Tibial artery (tissue), 4 donors: Measurements from ENCODE around the gene SBNO2.

Experiments
- DNase-seq, 2 donors: peaks; one replicate each; pipeline ENCODE4 v3.0.0-alpha.2; 2019
- H3K27ac ChIP-seq, 2 donors: fragments of 200-600 bp; sonication (generic) in 1 of 2; 1 replicate in 1 of 2; 2 replicates in 1 of 2; pipeline ENCODE4 v1.5.1; 2018 to 2019; ENCODE audit warnings: mild to moderate bottlenecking in 1 of 2
- H3K27me3 ChIP-seq, 2 donors: fragments of 200-600 bp; sonication (generic) in 1 of 2; one replicate each; pipeline versions ENCODE4 v1.5.1 to v1.6.0; 2016 to 2019
- H3K36me3 ChIP-seq, 3 donors: fragments of 200-600 bp; sonication (generic) in 2 of 3; one replicate each; pipeline ENCODE4 v1.5.1; 2016 to 2019; ENCODE audit warnings: mild to moderate bottlenecking in 2 of 3
- H3K4me1 ChIP-seq, 4 donors: fragments of 200-600 bp; sonication (generic) in 2 of 4; 1 replicate in 3 of 4; 2 replicates in 1 of 4; pipeline ENCODE4 v1.5.1; 2016 to 2019
- H3K4me3 ChIP-seq, 2 donors: fragments of 200-600 bp; sonication (generic) in 1 of 2; 1 replicate in 1 of 2; 2 replicates in 1 of 2; pipeline ENCODE4 v1.5.1; 2018 to 2019; ENCODE audit warnings: mild to moderate bottlenecking in 2 of 2
- H3K9me3 ChIP-seq, 3 donors: fragments of 200-600 bp; sonication (generic) in 1 of 3; one replicate each; pipeline ENCODE4 v1.5.1; 2016 to 2019
- CTCF ChIP-seq, 2 experiments: fragments of 200-600 bp in 1 of 2; fragments of 450-650 bp in 1 of 2; IDR thresholded peaks; one replicate each; pipeline ENCODE4 v1.5.1; 2017 to 2019; ENCODE audit warnings: antibody characterized with exemption in 2 of 2, mild to moderate bottlenecking in 1 of 2, moderate library complexity in 1 of 2
- intact Hi-C: fragments of 100-400 bp; cut with DNase I; formaldehyde crosslinking; loops from one replicate; pipeline ENCODE4 v1.15.0; 2023; ENCODE audit warnings: low total_unique reads

The SBNO2 gene

GRCh38 chr19:1102407-1103131 is 71.5 kb downstream of the SBNO2 start:
- TF ChIP-seq CTCF (IDR thresholded peaks at IDR 0.05) = no peak
- Histone ChIP-seq H3K27me3 (no peaks in the 10 kb centered on the region), H3K36me3 (peaks cover 20 to 27% (median 24%) of the 10 kb centered on the region in 3 donors), H3K27ac (peak overlapping the region; percentile 99 to 100), H3K9me3 (peaks cover 0 to 7% (median 0%) of the 10 kb centered on the region in 3 donors), H3K4me1 (peaks cover 7 to 82% (median 69%) of the 10 kb centered on the region in 4 donors), H3K4me3 (peak overlapping the region; percentile 95 to 98)
- intact Hi-C loops = loop anchor here (2.0 to 10.0 kb wide), 3 partner anchors 80 to 178 kb away; partner anchors contain the start of genes ARID3A, ATP5F1D, RNU6-2 and TMEM259
- peak; percentile 85 to 91 for DNase-seq

- Histone ChIP-seq H3K9me3 (peaks cover 0 to 7% (median 0%) of the 10 kb centered on the region in 3 donors), H3K27ac (peak overlapping the region; percentile 99 to 100), H3K4me3 (peak overlapping the region; percentile 17 to 33), H3K36me3 (peaks cover 7 to 14% (median 12%) of the 10 kb centered on the region in 3 donors), H3K4me1 (peaks cover 7 to 70% (median 61%) of the 10 kb centered on the region in 4 donors), H3K27me3 (no peaks in the 10 kb centered on the region)
- intact Hi-C loops = loop anchor here (5.0 to 10.0 kb wide), 2 partner anchors 79 to 177 kb away; partner anchors contain the start of genes ARID3A, RNU6-2 and TMEM259
- DNase-seq = peak; percentile 72 to 84
- TF ChIP-seq CTCF (IDR thresholded peaks at IDR 0.05) = no peak
These were observed 72.8 kb downstream of the SBNO2 start for GRCh38 chr19:1101337-1101698.

- no peak overlapping the region for H3K4me3 ChIP-seq
- intact Hi-C loops = no loop called here
- TF ChIP-seq CTCF (IDR thresholded peaks at IDR 0.05) = no peak
- peaks cover 0 to 73% (median 66%) of the 10 kb centered on the region in 4 donors for H3K4me1 ChIP-seq
- H3K36me3 ChIP-seq = peaks cover 0 to 4% (median 3%) of the 10 kb centered on the region in 3 donors
- H3K27ac ChIP-seq = peak overlapping the region; percentile 99 to 100
- H3K9me3 ChIP-seq = peaks cover 0 to 7% (median 0%) of the 10 kb centered on the region in 3 donors
- H3K27me3 ChIP-seq = no peaks in the 10 kb centered on the region
- no peak for DNase-seq
These were observed 75.7 kb downstream of the SBNO2 start for GRCh38 chr19:1098177-1099051.

GRCh38 chr19:1097810-1098176 is 76.3 kb downstream of the SBNO2 start:
- Histone ChIP-seq H3K4me1 (peaks cover 0 to 72% (median 64%) of the 10 kb centered on the region in 4 donors), H3K36me3 (peaks cover 0 to 10% (median 10%) of the 10 kb centered on the region in 3 donors), H3K9me3 (peaks cover 0 to 7% (median 0%) of the 10 kb centered on the region in 3 donors), H3K27me3 (no peaks in the 10 kb centered on the region), H3K4me3 (no peak overlapping the region), H3K27ac (peak overlapping the region in 1 of 2 donors; percentile 100)
- no peak for TF ChIP-seq CTCF (IDR thresholded peaks at IDR 0.05)
- intact Hi-C loops = no loop called here
- DNase-seq = no peak

GRCh38 chr19:1094978-1095701 is 78.9 kb downstream of the SBNO2 start, which contains the start of gene POLR2E:
Gene POLR2E (minus strand): TSS chr19:1095375. CDS start chr19:1095315, 60 bp downstream.
- H3K36me3 ChIP-seq = peaks cover 20 to 36% (median 27%) of the 10 kb centered on the region in 3 donors
- intact Hi-C loops = loop anchor here (5.0 kb wide), 1 partner anchor 53 kb away; the partner anchor contains the start of gene ABCA7
- TF ChIP-seq CTCF (IDR thresholded peaks at IDR 0.05) = no peak
- H3K4me3 ChIP-seq = peak within 1 kb of the TSS; percentile 78 to 83
- H3K4me1 ChIP-seq = peaks cover 0 to 51% (median 42%) of the 10 kb centered on the region in 4 donors
- H3K9me3 ChIP-seq = peaks cover 0 to 6% (median 0%) of the 10 kb centered on the region in 3 donors
- peak within 1 kb of the TSS; percentile 78 to 79 for H3K27ac ChIP-seq
- DNase-seq = peak; percentile 99
- H3K27me3 ChIP-seq = no peaks in the 10 kb centered on the region
